ENCODE data around the gene SIMC1. TPM values are rescaled to one million over a fixed set of nuclear protein-coding genes. Genes with fewer than 3 reads are reported as not detected.

SIMC1 gene
- total RNA-seq, 2 donors from 2014 or later = 10.4 to 21.8 TPM

DNA sequence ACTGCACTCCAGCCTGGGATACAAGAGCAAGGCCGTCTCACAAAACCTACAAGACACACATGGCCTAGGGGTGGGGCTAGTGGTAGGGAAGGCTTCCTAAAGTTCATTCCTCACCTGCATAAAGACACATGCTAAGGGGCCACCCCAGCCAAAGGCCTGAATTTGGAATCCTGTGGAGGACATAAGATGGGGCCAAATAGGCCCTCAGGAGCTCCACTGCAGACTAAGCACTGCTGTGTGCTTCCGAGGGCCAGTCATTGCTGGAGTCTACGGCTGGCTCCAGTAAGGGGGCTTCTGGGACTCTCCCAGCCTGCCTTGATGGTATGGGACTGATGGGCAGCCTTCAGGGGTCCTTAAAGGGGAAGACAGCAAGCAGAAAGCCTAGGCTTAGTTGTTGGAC, 144.5 kb downstream of the SIMC1 start:
- Histone ChIP-seq H3K4me1 (peaks cover 14% of the 10 kb centered on the region), H3K9me3 (no peaks in the 10 kb centered on the region), H3K27me3 (no peaks in the 10 kb centered on the region), H3K27ac (no peak overlapping the region), H3K4me3 (no peak overlapping the region), H3K36me3 (replicated peaks in 1 of 2; ENCODE audit: insufficient read depth in 1 of 2, low read depth in 2 of 2) (peaks cover 0 to 15% of the 10 kb centered on the region in 2 donors)
- TF ChIP-seq POLR2A (IDR thresholded peaks at IDR 0.05) = no peak
- no peak for TF ChIP-seq CTCF (IDR thresholded peaks at IDR 0.05)
- 80% methylated on average over 3 of the region's 3 CpGs; no CpG with 5 or more reads in 1 of the 2 donors for WGBS, 2 donors
- ATAC-seq (no peak), DNase-seq (no peak)
- intact Hi-C loops (cut with DNase I) = no loop called here

DNA sequence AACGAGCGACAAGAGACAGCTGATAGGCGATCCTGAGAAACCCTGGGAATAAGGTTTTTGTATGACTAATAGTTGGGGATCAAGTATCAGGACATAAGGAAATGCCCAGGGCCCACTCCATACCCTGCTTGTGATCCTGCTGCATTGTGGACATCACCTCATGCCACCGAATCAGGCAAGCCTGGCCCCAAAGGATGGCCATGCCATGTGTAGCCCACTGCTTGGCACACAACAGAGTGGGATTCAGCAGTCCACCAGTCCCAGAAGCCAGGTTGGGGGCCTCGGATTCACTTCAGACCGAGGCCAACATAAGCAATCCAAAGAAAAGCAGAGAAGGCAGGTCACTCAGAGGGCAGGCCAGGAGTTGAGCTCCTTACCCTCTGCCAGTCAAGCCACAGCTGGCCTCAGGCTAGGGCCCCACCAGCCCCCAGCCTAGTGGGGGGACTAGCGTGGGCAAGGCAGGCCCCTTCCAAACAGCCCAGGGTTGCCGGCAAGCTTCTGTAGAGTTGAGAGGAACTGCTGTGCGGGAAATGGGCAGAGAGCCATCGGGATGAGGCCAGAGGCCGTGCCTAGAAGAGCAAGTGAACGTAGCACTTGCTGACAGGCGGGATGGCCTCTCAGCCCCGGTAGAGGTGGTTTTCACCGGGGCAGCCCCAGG, 145.2 kb downstream of the SIMC1 start:
- Histone ChIP-seq H3K4me1 (peaks cover 17% of the 10 kb centered on the region), H3K9me3 (no peaks in the 10 kb centered on the region), H3K4me3 (no peak overlapping the region), H3K27me3 (no peaks in the 10 kb centered on the region), H3K27ac (no peak overlapping the region), H3K36me3 (replicated peaks in 1 of 2; ENCODE audit: insufficient read depth in 1 of 2, low read depth in 2 of 2) (peaks cover 0 to 15% of the 10 kb centered on the region in 2 donors)
- no peak for DNase-seq
- TF ChIP-seq CTCF (IDR thresholded peaks at IDR 0.05) = no peak
- TF ChIP-seq POLR2A (IDR thresholded peaks at IDR 0.05) = no peak
- 94 to 95% methylated on average over 9 to 15 of the region's 15 CpGs for WGBS, 2 donors
- ATAC-seq = no peak
- intact Hi-C loops (cut with DNase I) = no loop called here

DNA sequence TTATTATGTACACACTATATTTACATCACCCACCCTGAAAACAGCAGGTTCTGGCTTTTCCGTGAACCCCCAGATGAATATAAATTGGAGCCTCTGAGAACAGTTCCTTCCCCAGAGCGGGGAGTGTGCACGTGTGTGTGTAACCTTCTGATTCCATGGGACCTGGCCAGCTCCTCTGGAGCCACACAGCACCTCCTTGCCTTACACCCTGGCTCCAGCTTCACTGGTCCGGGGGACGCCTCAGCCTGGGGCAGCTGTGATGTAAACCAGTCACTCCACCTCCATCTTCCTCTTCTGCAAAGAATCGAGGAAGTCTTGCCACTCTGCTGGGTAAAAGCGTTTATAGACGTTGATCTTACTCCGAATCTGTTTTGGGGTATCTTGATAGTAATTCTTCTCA, 145.7 kb downstream of the SIMC1 start:
- Histone ChIP-seq H3K27ac (no peak overlapping the region), H3K27me3 (no peaks in the 10 kb centered on the region), H3K4me1 (peaks cover 17% of the 10 kb centered on the region), H3K9me3 (no peaks in the 10 kb centered on the region), H3K36me3 (replicated peaks in 1 of 2; ENCODE audit: insufficient read depth in 1 of 2, low read depth in 2 of 2) (peaks cover 0 to 15% of the 10 kb centered on the region in 2 donors), H3K4me3 (no peak overlapping the region)
- no peak for DNase-seq
- WGBS, 2 donors = 80% methylated on average over 9 of the region's 9 CpGs
- intact Hi-C loops (cut with DNase I) = no loop called here
- TF ChIP-seq CTCF (IDR thresholded peaks at IDR 0.05) = no peak
- TF ChIP-seq POLR2A (IDR thresholded peaks at IDR 0.05) = no peak
- ATAC-seq = no peak

- intact Hi-C loops (cut with DNase I) = no loop called here
- TF ChIP-seq CTCF (IDR thresholded peaks at IDR 0.05) = no peak
- TF ChIP-seq POLR2A (IDR thresholded peaks at IDR 0.05) = no peak
- ATAC-seq = no peak
These were observed 146.2 kb downstream of the SIMC1 start for GRCh38 chr5:176384366-176384930.

DNA sequence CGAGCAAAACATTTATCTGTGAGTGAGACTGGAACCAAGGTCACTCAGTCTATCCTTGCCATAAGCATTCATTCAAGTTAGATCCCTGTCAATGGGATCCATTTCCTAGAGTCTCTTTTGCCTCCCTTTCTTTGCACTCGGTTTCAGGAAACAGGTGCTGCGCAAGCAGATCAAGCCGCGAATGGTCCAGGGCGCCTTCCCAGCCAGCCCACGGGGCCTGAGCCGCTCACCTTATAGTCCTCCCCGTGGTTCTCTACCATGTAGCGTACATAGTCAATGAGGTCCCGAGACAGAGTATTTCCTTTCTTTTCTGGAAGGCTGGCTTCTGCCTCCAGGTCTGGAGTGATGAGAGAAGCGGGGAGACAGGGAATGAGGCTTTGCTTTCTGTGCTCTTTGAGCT, 146.8 kb downstream of the SIMC1 start:
- WGBS, 2 donors = 88 to 92% methylated on average over 12 of the region's 12 CpGs
- no peak for ATAC-seq
- TF ChIP-seq CTCF (IDR thresholded peaks at IDR 0.05) (no peak), POLR2A (IDR thresholded peaks at IDR 0.05) (no peak)
- no peak for DNase-seq
- intact Hi-C loops (cut with DNase I) = no loop called here
- Histone ChIP-seq H3K4me1 (peaks cover 23% of the 10 kb centered on the region), H3K36me3 (replicated peaks in 1 of 2; ENCODE audit: insufficient read depth in 1 of 2, low read depth in 2 of 2) (peaks cover 0 to 15% of the 10 kb centered on the region in 2 donors), H3K27ac (no peak overlapping the region), H3K9me3 (no peaks in the 10 kb centered on the region), H3K4me3 (no peak overlapping the region), H3K27me3 (no peaks in the 10 kb centered on the region)

More at GRCh38 chr5:176384366-176384930, 146.2 kb downstream of the SIMC1 start:
- Histone ChIP-seq H3K36me3 (replicated peaks in 1 of 2; ENCODE audit: insufficient read depth in 1 of 2, low read depth in 2 of 2) (peaks cover 0 to 15% of the 10 kb centered on the region in 2 donors), H3K4me1 (peaks cover 18% of the 10 kb centered on the region), H3K27ac (no peak overlapping the region), H3K9me3 (no peaks in the 10 kb centered on the region), H3K4me3 (no peak overlapping the region), H3K27me3 (no peaks in the 10 kb centered on the region)
- DNase-seq = no peak
- WGBS, 2 donors = 92 to 100% methylated on average over 3 to 8 of the region's 8 CpGs
